Mucosa of descending colon (tissue), 3 donors: ENCODE data around the gene ZRSR2. TPM values are rescaled to one million over a fixed set of nuclear protein-coding genes. Genes with fewer than 3 reads are reported as not detected.

ENCODE experiments used
- ATAC-seq: fragments of 200-7000 bp; cut with Tn5 transposase; one replicate; pipeline ENCODE4 v1.9.1; 2020; ENCODE audit warnings: mild to moderate bottlenecking, moderate library complexity
- DNase-seq, 3 donors: peaks; one replicate each; pipeline ENCODE4 v3.0.0-alpha.2; 2020
- H3K36me3 ChIP-seq: fragments of 200-600 bp; one replicate; pipeline ENCODE4 v1.8.0; 2021; ENCODE audit warnings: low read depth, mild to moderate bottlenecking
- H3K4me1 ChIP-seq: fragments of 200-600 bp; one replicate; pipeline ENCODE4 v1.8.0; 2021; ENCODE audit warnings: low read depth, mild to moderate bottlenecking
- H3K4me3 ChIP-seq: fragments of 200-600 bp; one replicate; pipeline ENCODE4 v1.8.0; 2021; ENCODE audit warnings: mild to moderate bottlenecking
- H3K9me3 ChIP-seq: fragments of 200-600 bp; one replicate; pipeline ENCODE4 v1.8.0; 2021; ENCODE audit warnings: mild to moderate bottlenecking
- intact Hi-C, 2 donors: fragments of 100-400 bp; cut with DNase I in 1 of 2; cut with micrococcal nuclease in 1 of 2; formaldehyde crosslinking; loops; one replicate each; pipeline versions ENCODE4 v1.11.0 to v1.11.1; 2022; cut with DNase I, micrococcal nuclease
- total RNA-seq, 3 donors: library from RNA; stranded (reverse); fragmentation: NEBNext Ultra II Directional in 2 of 3; extraction: Animal tissue kit (Norgen Biotek cat#: 25700) in 2 of 3; gene quantifications; one replicate each; pipeline versions ENCODE4 v1.2.1 to v1.2.4, GENCODE V29; 2021 to 2023
- TF ChIP-seq, protein P1 (sequence below): fragments of 200-600 bp; IDR thresholded peaks from one replicate; pipeline ENCODE4 v1.8.0; 2022; ENCODE audit warnings: antibody characterized with exemption, mild to moderate bottlenecking
- donor health status: DM: no; HTN: no; CAD: no; lungs with moderate emphysema.
- donor health status: DM: no; HTN: no; CAD: no.
- donor health status: DM: no; HTN: yes; CAD: no.

The ZRSR2 gene
- total RNA-seq, 3 donors from 2014 or later, result 7.0 to 14.0 (median 11.7) TPM

DNA sequence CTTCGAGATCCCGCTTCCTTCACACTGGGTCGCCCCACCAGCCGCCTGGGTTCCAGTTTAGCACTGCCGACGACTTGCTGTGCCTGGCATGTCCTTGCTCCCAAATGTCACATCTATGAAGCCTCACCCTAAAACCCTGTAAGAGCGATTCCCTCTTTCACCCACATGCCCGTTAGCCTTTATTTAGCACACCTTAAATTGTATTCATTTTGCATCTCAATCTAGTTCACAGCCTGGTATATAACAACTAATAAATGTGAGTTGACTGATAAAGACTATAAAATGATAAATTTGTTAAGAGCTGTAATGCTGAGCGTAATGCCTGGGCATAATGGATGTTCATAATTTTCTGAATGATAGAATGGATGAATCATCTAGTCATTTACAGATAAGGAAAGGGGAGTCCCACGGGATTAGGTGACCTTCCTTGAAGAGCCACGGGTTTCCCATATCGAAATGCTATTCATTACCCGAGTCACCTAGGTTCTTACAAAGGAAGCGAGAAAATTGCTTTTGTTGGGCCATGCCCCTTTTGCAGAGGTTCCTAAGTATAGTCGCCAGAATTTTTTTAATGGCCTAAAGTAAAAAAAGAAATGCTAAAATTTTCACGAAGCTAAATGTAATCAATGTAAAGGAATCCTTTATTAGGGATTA lies 65.4 kb downstream of the ZRSR2 start:
- H3K9me3 ChIP-seq, result no peaks in the 10 kb centered on the region
- TF ChIP-seq, protein P1, sequence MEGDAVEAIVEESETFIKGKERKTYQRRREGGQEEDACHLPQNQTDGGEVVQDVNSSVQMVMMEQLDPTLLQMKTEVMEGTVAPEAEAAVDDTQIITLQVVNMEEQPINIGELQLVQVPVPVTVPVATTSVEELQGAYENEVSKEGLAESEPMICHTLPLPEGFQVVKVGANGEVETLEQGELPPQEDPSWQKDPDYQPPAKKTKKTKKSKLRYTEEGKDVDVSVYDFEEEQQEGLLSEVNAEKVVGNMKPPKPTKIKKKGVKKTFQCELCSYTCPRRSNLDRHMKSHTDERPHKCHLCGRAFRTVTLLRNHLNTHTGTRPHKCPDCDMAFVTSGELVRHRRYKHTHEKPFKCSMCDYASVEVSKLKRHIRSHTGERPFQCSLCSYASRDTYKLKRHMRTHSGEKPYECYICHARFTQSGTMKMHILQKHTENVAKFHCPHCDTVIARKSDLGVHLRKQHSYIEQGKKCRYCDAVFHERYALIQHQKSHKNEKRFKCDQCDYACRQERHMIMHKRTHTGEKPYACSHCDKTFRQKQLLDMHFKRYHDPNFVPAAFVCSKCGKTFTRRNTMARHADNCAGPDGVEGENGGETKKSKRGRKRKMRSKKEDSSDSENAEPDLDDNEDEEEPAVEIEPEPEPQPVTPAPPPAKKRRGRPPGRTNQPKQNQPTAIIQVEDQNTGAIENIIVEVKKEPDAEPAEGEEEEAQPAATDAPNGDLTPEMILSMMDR, result no peak
- no peak for ATAC-seq
- DNase-seq, result no peak
- no peaks in the 10 kb centered on the region for H3K36me3 ChIP-seq
- H3K4me3 ChIP-seq, result peak overlapping the region; percentile 28
- intact Hi-C loops, result no loop called here
- no peaks in the 10 kb centered on the region for H3K4me1 ChIP-seq

DNA sequence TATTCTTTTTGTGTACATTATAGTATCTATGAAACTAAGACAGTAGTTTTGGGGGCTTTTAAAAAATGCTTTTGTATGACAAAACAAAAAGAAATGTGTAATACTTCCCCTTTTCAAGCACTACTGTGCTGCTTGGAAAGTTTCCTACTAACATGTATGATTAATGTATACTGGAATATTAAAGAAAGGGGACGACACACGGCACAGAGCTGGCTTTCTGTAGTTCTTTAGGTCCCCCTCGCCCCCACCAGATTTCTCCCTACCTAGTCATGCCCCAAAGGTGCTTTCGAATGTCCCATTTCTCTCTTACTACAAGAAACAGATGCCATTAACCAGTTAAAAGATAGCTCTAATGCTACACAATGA lies 65.9 kb downstream of the ZRSR2 start:
- TF ChIP-seq, protein P1, result no peak
- Histone ChIP-seq H3K4me3 (no peak overlapping the region), H3K9me3 (no peaks in the 10 kb centered on the region), H3K4me1 (no peaks in the 10 kb centered on the region), H3K36me3 (no peaks in the 10 kb centered on the region)
- intact Hi-C loops, result no loop called here
- ATAC-seq (no peak), DNase-seq (no peak)

DNA sequence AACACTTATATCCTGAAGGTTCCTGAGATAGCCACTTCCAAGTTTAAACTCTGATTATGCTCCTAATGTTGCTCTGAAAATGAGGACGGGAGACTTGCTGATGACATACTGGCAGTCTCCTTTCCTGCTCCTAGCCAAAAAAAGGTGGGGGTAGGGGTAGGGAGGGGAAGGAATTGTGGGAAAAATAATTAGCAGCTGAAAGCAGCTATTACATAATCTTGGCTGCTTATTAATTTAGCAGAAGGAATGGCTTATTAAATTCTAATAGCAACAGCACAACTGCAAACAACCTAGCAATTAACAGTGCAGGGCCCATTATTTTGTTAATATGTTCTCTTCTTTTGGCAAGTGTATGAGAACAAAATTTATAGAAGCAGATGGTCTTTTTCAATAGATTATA lies 66.4 kb downstream of the ZRSR2 start:
- H3K4me3 ChIP-seq, result no peak overlapping the region
- TF ChIP-seq, protein P1, result no peak
- H3K36me3 ChIP-seq, result no peaks in the 10 kb centered on the region
- intact Hi-C loops, result no loop called here
- no peaks in the 10 kb centered on the region for H3K4me1 ChIP-seq
- no peaks in the 10 kb centered on the region for H3K9me3 ChIP-seq
- DNase-seq (no peak), ATAC-seq (no peak)

DNA sequence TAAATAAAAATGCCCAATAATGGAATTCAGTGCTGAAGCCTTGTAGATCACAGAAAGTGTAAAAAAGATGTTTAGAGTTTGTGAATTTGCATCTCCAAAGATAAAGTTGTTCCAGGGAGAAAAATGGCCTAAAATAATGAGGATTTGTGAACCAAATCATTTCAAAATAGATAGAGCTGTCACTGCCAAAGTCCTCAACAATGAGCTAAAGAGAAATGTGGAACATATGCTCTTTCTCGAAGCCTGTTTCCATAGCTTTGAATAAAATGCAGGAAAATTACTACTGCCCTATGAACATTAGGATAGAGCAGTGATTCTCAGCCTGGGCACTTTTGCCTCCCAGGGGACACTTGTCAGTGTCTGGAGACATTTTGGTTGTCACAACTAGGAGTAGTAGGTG lies 67.8 kb downstream of the ZRSR2 start:
- DNase-seq, result no peak
- H3K36me3 ChIP-seq, result no peaks in the 10 kb centered on the region
- no peak for ATAC-seq
- TF ChIP-seq, protein P1, result no peak
- no peaks in the 10 kb centered on the region for H3K9me3 ChIP-seq
- H3K4me3 ChIP-seq, result no peak overlapping the region
- intact Hi-C loops, result no loop called here
- no peaks in the 10 kb centered on the region for H3K4me1 ChIP-seq

DNA sequence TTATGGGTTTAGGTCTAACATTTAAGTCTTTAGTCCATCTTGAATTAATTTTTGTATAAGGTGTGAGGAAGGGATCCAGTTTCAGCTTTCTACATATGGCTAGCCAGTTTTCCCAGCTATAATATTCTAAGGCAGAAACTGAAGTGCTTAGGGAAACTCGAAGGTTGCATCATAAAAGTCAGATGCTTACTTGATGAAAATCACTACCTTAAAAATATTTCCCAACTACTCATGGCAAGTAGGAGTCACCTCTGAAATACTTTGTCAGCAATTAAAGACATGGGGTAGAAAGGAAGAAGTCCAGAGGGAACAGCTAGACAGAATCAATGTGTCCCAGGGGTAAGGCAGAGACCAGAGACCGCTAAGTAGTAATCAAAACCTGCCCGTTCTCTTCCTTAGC lies 70.6 kb downstream of the ZRSR2 start:
- intact Hi-C loops, result no loop called here
- TF ChIP-seq, protein P1, result no peak
- no peak for DNase-seq
- H3K9me3 ChIP-seq, result no peaks in the 10 kb centered on the region
- no peaks in the 10 kb centered on the region for H3K4me1 ChIP-seq
- H3K4me3 ChIP-seq, result no peak overlapping the region
- no peaks in the 10 kb centered on the region for H3K36me3 ChIP-seq
- no peak for ATAC-seq

DNA sequence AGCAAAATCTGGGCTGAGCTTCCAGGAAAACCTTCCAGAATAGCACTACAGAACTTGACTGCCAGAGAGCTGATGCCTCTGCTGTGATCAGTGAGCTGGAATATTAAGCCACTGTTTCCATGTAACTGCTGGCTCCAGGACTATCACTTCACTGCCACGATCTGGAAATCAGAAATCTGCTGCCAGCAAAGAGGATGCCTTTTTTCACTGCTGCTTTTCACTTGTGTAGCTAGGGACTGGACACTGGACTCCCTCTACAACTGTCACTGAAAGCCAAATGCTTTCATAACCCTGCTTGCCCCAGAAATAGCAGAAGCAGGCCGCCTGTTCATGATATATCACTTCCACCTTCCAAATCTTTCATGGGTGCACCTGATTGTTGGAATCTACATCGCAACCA lies 73.7 kb downstream of the ZRSR2 start:
- intact Hi-C loops, result no loop called here
- Histone ChIP-seq H3K9me3 (no peaks in the 10 kb centered on the region), H3K36me3 (no peaks in the 10 kb centered on the region), H3K4me1 (no peaks in the 10 kb centered on the region), H3K4me3 (no peak overlapping the region)
- DNase-seq (no peak), ATAC-seq (no peak)
- TF ChIP-seq, protein P1, result no peak
